GM12865 (cell line): ENCODE results near the gene FNDC11.
"Not testable (repeated sequence)": the region's sequence is repeated elsewhere in the genome, so short reads cannot be mapped to it uniquely, and the experiment has no call there.

ENCODE experiments used
- DNase-seq: peaks from one replicate; pipeline ENCODE4 v3.0.0; 2010; ENCODE audit warnings: low read depth
- H3K4me3 ChIP-seq: 2 replicates; pipeline ENCODE4 v1.5.1; 2011; ENCODE audit warnings: mild to moderate bottlenecking, low read depth, low read length, control low read depth
- TF ChIP-seq, protein P1 (sequence below): IDR thresholded peaks from 2 replicates; pipeline ENCODE4 v1.5.1; 2011; ENCODE audit warnings: low read length, control low read depth, low read depth, inconsistent platforms; ENCODE audit not compliant: insufficient read depth; ENCODE audit errors: missing control alignments

The FNDC11 gene

DNA sequence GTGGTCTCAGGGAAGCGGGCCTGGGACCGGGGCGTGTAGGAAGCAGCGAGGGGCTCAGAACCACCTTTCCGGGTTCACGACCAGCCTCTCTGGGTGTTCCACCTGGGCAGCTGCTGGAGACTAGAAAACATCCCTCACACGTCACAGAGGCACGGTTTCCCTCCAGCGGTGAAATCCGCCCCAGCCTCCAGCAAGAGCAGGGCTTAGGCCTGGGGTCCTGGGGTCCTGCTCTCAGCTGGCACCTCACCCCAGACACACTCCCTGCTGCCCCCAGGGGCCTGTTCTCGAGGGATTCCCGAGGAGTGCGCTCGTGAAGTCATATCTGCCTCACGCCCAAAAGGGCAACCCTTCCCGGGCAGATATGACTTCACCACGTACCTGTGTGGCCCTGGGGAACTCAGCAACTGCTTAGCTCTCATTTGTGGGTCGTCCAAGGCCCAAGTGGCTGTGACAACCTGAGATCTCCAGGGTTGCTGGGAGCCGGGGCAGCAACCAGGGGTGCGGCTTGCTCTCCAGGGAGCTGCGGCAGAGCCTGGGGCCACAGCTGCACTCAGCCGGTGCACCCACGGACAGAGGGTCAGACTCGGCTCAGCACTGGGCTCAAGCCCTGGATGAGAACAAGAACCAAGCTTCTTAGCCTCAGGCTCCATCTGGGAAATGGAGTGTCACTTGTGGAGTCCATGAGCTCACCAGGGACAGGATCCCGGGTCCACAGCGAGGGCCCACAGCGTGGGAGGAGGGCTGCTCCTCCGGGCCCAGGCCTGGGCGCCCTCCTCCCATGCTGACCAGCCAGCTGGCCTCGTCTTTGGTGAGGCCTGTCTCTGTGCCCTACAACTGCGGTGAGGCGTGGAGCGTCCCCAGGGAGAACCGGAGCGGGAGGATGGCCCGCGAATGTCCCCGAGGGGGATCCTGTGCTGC, 661 bp downstream of the FNDC11 start:
- TF ChIP-seq, protein P1, sequence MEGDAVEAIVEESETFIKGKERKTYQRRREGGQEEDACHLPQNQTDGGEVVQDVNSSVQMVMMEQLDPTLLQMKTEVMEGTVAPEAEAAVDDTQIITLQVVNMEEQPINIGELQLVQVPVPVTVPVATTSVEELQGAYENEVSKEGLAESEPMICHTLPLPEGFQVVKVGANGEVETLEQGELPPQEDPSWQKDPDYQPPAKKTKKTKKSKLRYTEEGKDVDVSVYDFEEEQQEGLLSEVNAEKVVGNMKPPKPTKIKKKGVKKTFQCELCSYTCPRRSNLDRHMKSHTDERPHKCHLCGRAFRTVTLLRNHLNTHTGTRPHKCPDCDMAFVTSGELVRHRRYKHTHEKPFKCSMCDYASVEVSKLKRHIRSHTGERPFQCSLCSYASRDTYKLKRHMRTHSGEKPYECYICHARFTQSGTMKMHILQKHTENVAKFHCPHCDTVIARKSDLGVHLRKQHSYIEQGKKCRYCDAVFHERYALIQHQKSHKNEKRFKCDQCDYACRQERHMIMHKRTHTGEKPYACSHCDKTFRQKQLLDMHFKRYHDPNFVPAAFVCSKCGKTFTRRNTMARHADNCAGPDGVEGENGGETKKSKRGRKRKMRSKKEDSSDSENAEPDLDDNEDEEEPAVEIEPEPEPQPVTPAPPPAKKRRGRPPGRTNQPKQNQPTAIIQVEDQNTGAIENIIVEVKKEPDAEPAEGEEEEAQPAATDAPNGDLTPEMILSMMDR = no peak
- peak overlapping the region; percentile 65 for H3K4me3 ChIP-seq
- DNase-seq = peak; percentile 75

DNA sequence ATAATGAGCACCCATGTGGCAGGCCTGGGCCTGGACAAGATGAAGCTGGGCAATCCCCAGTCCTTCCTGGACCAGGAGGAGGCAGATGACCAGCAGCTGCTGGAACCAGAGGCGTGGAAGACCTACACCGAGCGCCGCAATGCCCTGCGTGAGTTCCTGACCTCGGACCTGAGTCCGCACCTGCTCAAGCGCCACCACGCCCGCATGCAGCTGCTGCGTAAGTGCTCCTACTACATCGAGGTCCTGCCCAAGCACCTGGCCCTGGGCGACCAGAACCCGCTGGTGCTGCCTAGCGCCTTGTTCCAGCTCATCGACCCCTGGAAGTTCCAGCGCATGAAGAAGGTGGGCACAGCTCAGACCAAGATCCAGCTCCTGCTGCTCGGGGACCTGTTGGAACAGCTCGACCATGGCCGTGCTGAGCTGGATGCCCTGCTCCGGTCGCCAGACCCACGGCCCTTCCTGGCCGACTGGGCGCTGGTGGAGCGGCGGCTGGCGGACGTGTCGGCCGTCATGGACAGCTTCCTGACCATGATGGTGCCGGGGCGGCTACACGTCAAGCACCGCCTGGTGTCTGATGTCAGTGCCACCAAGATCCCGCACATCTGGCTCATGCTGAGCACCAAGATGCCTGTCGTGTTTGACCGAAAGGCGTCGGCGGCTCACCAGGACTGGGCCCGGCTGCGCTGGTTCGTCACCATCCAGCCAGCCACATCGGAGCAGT, 1.9 kb downstream of the FNDC11 start:
- TF ChIP-seq, protein P1 = no peak
- no peak for DNase-seq
- no peak overlapping the region for H3K4me3 ChIP-seq

DNA sequence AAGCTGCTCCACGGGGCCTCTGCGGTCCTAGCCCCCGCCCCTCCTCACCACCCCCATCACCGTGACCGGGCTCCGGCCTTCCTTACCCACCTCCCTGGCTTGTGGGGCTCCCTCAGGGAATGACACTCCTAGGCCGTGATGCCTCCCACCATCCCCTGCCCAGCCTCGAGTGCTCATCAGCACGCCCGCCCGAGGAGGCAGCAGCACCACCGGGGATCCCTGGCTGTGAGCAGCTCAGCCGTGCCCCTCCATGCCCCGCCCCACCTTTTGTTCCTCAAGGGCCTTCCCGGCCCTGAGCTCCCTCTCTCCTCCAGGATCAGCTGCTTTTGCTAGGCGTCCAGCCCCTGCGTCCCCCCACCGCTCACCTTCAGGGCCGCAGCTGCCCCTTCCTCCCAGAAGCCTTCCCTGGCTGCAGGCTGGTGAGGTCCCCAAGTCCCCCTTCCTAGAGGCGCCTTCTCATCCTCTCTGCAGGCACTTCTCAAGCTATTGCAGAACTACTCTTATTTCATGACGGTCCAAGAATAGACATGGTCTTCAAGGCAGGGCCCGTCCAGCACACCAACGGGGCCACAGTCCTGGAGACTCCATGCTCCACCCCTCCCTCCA, 3.0 kb downstream of the FNDC11 start:
- no peak for DNase-seq
- TF ChIP-seq, protein P1 = no peak
- H3K4me3 ChIP-seq = no peak overlapping the region

DNA sequence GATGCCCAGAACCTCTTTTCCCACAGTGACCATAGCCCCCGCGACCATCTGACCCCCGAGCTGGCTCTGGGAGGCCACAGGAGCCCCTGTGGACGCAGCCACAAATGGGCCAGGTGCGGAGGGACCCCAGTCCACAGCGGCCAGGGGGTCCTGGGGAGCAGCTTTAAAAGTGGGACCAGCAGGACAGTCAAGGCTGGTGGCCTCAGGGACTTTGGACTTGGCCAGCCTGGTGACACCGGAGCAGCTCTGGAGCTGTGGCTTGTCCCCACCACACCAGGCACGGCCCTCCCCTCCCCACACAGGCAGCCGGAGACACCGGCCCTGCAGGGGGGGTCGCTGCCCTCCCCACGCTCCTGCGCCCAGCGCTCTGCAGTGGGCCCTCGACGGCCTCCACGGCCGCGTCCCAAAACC, 3.5 kb downstream of the FNDC11 start:
- no peak for DNase-seq
- TF ChIP-seq, protein P1 = no peak
- no peak overlapping the region for H3K4me3 ChIP-seq

DNA sequence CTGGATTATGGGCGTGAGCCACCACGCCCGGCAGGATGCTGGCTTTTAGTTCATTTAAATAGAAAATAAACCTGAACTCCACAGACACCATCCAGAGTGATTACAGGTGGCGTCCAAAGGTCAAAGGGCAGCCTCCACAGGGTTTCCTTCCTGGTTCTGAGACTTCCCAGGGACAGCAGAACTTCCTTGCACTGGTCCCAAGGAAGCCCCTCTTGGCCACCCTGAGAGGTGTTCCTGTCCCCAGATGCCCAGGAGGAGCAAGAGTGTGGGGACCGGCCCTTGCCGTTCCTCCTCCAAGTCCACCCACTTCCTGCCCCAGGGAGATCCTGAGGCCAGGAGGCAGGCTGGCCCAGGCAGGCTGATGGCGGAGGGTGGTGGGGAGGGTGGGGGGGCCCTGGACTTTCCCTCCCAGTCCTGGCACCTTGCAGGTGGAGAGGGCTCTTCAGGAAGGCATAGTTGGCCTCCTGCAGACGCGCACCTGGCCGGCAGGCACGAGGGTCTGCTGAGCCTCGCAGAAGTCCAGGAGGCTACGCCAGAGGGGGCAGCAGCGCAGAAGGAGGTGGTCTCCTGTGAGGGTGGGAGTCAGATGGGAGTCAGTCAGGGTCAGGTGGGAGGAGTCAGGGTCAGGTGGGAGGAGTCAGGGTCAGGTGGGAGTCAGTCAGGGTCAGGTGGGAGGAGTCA, 5.0 kb downstream of the FNDC11 start:
- TF ChIP-seq, protein P1 = no peak
- H3K4me3 ChIP-seq = no peak overlapping the region
- no peak for DNase-seq

DNA sequence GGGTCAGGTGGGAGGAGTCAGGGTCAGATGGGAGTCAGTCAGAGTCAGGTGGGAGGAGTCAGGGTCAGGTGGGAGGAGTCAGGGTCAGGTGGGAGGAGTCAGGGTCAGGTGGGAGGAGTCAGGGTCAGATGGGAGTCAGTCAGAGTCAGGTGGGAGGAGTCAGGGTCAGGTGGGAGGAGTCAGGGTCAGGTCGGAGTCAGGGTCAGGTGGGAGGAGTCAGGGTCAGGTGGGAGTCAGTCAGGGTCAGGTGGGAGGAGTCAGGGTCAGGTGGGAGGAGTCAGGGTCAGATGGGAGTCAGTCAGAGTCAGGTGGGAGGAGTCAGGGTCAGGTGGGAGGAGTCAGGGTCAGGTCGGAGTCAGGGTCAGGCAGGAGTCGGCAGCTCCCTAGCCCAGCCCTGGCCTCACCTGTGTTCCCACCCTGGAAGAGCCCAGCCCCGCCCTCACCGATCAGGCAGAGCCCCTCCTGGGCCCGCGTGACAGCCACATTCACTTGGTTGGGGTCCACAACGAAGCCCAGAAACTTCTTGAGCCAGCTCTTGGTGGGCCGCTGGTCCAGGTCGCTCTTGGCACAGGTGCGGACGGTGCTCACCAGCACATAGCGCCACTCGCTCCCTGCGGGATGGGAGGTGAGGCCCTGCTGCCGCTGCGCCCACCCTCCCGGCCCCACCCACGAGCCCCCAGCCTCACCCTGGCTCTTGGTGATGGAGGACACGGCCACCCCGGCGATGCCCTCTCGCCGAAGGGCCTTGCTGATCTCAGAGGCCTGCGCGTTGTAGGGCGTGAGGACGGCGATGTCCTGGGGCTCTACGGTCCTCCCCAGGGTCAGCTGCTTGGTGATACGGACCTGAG, 5.8 kb downstream of the FNDC11 start:
- DNase-seq, H3K4me3 ChIP-seq: not testable (repeated sequence)
